ENCODE results near the gene ZNF75A. TPM values are rescaled to one million over a fixed set of nuclear protein-coding genes. Genes with fewer than 3 reads are reported as not detected.
"Not testable (repeated sequence)": the region's sequence is repeated elsewhere in the genome, so short reads cannot be mapped to it uniquely, and the experiment has no call there.

Gene ZNF75A
- total RNA-seq, 4 donors from 2014 or later = 13.2 to 30.1 (median 20.4) TPM

GRCh38 chr16:3266873-3267537 lies 38.3 kb upstream of the ZNF75A start:
- DNase-seq (ENCODE audit: low spot score) (no peak), ATAC-seq (ENCODE audit: low FRiP score) (no peak)
- TF ChIP-seq, protein P1, sequence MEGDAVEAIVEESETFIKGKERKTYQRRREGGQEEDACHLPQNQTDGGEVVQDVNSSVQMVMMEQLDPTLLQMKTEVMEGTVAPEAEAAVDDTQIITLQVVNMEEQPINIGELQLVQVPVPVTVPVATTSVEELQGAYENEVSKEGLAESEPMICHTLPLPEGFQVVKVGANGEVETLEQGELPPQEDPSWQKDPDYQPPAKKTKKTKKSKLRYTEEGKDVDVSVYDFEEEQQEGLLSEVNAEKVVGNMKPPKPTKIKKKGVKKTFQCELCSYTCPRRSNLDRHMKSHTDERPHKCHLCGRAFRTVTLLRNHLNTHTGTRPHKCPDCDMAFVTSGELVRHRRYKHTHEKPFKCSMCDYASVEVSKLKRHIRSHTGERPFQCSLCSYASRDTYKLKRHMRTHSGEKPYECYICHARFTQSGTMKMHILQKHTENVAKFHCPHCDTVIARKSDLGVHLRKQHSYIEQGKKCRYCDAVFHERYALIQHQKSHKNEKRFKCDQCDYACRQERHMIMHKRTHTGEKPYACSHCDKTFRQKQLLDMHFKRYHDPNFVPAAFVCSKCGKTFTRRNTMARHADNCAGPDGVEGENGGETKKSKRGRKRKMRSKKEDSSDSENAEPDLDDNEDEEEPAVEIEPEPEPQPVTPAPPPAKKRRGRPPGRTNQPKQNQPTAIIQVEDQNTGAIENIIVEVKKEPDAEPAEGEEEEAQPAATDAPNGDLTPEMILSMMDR (IDR thresholded peaks at IDR 0.05) = no peak

DNA sequence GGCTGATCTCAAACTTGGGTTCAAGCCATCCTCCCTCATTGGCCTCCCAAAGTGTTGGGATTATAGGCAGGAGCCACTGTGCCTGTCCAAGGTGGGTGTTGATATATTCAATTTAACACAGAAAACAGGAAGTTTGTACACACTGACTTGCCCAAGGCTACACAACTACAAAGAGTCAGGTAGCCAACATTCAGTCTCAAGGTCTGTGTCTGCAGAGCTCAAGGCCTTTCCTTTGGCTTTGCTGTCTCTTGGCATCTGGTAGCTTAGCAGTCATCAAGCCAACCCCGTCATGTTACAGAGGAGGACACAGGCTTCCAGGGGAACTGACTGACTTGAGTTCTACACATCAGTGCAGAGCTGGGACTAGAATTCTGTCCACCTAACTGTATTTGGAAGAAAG lies 37.0 kb upstream of the ZNF75A start:
- ATAC-seq (ENCODE audit: low FRiP score) = no peak
- TF ChIP-seq, protein P1 (IDR thresholded peaks at IDR 0.05) = no peak
- no peak for DNase-seq (ENCODE audit: low spot score)

- not testable (repeated sequence) for DNase-seq (ENCODE audit: low spot score); ATAC-seq (ENCODE audit: low FRiP score)
Measured at GRCh38 chr16:3270718-3271117, 34.6 kb upstream of the ZNF75A start.

GRCh38 chr16:3271281-3271680 lies 34.0 kb upstream of the ZNF75A start:
- not testable (repeated sequence) for ATAC-seq (ENCODE audit: low FRiP score); DNase-seq (ENCODE audit: low spot score)

DNA sequence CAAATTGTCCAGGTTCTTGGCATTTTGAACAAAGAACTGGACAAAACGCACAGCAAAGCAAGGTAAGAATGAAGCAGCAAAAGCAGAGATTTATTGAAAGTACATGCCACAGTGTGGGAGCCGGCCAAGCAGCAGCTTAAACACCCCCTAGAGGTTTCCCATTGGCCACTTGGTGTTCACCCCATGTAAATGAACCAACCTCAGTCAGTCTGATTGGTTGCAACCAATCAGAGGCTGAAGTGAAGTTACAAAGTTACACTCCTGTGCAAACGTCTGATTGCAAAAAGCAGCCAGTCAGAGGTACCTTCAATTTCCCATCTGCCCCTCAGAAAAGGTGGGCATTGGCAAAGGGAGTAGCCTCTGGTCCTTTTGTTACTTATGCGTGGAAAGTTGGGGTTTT lies 30.8 kb upstream of the ZNF75A start:
- TF ChIP-seq, protein P1 (IDR thresholded peaks at IDR 0.05) = no peak
- no peak for ATAC-seq (ENCODE audit: low FRiP score)
- no peak for DNase-seq (ENCODE audit: low spot score)

DNA sequence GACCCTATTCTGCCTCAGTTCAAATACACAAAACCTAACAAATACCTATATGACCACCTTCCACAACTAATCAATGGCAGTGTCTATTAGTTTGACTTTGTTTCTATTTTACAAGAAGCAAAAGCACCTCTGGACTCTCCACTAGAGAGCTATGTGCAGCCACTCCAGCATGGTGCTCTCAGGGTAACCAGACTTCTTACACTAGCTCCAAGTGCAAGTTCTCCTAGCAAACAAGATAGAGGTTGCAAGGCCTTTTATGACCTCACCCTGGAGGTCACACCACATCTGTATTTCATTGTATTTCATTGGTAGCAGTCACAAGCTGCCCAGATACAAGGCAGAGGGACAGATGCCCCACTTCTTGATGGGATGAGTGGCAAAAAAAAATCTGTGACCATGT lies 30.4 kb upstream of the ZNF75A start:
- TF ChIP-seq, protein P1 (IDR thresholded peaks at IDR 0.05) = no peak
- DNase-seq (ENCODE audit: low spot score) (no peak), ATAC-seq (ENCODE audit: low FRiP score) (no peak)

DNA sequence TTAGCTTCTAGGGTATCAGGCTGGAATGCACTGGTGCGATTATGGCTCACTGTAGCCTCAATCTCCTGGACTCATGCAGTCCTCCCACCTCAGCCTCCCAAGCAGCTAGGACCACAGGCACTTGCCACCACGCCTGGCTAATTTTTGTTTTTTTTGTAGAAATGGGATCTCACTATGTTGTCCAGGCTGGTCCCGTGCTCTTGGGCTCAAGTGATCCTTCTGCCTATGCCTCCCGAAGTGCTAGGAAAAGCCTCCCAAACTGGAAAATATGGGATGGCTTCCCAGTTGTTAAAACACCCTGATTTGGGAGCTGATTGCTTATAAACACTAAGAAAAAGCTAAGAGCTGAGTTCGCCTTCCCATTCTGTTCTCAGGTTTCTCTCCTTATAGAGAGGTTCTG lies 28.6 kb upstream of the ZNF75A start:
- DNase-seq (ENCODE audit: low spot score) (no peak), ATAC-seq (ENCODE audit: low FRiP score) (no peak)
- TF ChIP-seq, protein P1 (IDR thresholded peaks at IDR 0.05) = no peak

GRCh38 chr16:3281222-3281820 lies 24.0 kb upstream of the ZNF75A start:
- ATAC-seq (ENCODE audit: low FRiP score) (no peak), DNase-seq (ENCODE audit: low spot score) (no peak)
- TF ChIP-seq, protein P1 (IDR thresholded peaks at IDR 0.05) = no peak
